Peyer's patch (tissue), 4 donors: ENCODE results near the gene C16orf90.

Experiments
- CTCF ChIP-seq, 6 experiments: fragments of 450-650 bp in 4 of 6; fragments of 200-600 bp in 2 of 6; sonication (generic) in 1 of 6; IDR thresholded peaks; one replicate each; pipeline ENCODE4 v1.5.1; 2017 to 2019; ENCODE audit warnings: antibody characterized with exemption in 6 of 6, mild to moderate bottlenecking in 3 of 6, moderate library complexity in 1 of 6
- POLR2A ChIP-seq, 2 donors: fragments of 450-650 bp; IDR thresholded peaks; one replicate each; pipeline ENCODE4 v1.5.1; 2017; ENCODE audit warnings: antibody characterized with exemption in 2 of 2, mild to moderate bottlenecking in 2 of 2, moderate library complexity in 2 of 2

- TF ChIP-seq CTCF (IDR thresholded peaks at IDR 0.05) = no peak
- TF ChIP-seq POLR2A (IDR thresholded peaks at IDR 0.05) = no peak
These were observed 14.2 kb downstream of the C16orf90 start for GRCh38 chr16:3480901-3481695.
